Kidney glomerular epithelial cell (primary cell): ENCODE measurements around the gene TALDO1.
A peak's percentile ranks its signal among the peaks of the same experiment; 100 is the strongest.

Experiments
- DNase-seq: peaks from one replicate; lab custom pipeline; 2025; lab: John Stamatoyannopoulos, UW

Gene TALDO1

DNA sequence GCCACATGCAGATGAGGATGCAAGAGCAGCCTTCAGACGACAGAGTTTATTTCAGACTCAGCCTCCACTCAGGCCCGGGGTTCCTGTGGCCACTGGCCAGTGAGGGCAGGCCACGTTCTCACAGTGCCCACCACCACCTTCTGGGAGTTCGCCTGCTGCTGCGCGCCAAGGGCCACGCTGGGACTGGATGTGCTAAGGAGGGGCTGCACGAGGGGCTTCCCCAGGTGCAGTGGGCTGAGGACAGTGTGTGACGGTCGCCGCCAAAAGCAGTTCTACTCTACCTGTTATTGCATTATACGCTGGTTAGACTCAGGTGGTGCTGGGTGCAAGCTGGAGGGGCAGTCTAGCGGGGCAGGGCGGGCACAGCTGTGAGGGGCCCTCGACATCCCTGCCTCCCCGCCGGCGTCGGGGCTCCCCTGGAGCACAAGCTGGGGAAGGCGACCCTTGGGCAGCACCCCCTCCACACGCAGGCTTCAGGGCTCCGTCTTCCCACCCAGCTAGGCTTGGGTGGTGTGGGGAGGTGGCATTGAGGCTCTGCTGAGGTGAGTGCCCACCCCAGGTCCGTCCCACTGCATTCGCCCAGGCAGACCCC, 39.9 kb downstream of the TALDO1 start:
- DNase-seq: no peak

GRCh38 chr11:788009-788640, 40.9 kb downstream of the TALDO1 start:
- DNase-seq: no peak

- DNase-seq: no peak
Measured at GRCh38 chr11:788953-789940, 42.0 kb downstream of the TALDO1 start.

GRCh38 chr11:789943-790342, 42.7 kb downstream of the TALDO1 start, which contains the start of gene CEND1:
Gene CEND1 (minus strand): TSS chr11:790090. CDS start chr11:788576, 1,514 bp downstream.
- no peak for DNase-seq

DNA sequence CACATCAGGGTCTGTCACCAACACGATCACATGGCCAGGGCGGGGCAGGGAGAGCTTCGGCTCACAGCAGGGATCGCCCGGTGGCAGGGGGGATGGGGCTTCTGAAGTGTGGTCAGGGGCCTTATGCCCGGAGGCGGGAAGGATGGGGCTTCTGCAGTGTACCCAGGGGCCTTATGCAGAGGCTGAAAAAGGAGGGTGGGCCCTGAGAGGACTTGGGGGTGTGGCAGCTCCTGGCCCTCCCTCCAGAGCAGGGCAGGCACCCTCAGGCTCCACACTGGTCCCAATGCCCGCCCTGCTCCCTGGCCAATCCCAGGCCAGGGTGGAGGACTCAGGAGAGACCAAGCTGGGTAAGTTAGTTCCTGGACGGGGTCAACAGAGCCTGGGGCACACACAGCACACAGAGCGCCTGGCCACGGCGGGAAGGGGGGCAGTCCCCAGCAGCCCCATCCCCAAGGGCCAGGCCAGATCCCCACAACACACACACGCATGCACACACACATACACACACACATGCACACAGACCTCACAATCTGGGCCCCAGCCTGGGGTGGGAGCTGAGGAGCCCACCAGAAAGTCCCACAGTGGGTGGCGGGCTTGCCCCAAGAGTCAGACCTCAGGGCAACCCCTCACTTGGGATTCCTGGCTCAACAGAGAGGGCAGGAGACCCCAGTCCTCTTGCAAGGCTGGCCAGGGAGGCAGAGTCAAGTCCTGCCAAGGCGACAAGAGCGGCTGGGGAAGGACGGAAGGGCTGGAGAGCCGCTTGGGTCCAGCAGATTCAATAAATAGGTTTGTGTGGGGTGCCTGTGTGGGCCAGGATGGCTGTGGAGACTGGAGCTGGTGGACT, 43.7 kb downstream of the TALDO1 start:
- DNase-seq: no peak

- DNase-seq: no peak
Measured at GRCh38 chr11:791658-792534, 44.6 kb downstream of the TALDO1 start.

GRCh38 chr11:792535-792821, 45.2 kb downstream of the TALDO1 start:
- DNase-seq: no peak

- DNase-seq: no peak
Measured at GRCh38 chr11:792873-793272, 45.6 kb downstream of the TALDO1 start.

DNA sequence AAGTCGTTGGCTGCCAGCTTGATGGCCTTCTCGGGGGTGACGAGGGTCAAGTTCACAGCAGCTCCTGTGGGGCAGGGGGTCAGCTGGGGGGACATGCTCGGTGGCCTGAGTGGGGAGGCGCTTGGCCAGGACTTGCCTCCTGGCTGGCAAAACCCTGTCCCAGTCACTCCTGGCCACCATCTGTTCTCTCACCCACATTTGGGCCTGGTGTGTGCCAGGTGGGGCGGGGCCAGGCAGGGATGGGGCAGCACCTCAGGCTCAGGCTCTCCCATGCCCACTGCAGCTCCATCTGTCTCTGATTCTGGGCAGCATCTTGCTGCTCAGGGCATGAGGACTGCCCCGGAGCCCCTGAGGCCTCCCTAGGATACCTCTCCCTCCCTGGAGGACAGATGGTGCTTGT, 46.3 kb downstream of the TALDO1 start:
- no peak for DNase-seq

DNA sequence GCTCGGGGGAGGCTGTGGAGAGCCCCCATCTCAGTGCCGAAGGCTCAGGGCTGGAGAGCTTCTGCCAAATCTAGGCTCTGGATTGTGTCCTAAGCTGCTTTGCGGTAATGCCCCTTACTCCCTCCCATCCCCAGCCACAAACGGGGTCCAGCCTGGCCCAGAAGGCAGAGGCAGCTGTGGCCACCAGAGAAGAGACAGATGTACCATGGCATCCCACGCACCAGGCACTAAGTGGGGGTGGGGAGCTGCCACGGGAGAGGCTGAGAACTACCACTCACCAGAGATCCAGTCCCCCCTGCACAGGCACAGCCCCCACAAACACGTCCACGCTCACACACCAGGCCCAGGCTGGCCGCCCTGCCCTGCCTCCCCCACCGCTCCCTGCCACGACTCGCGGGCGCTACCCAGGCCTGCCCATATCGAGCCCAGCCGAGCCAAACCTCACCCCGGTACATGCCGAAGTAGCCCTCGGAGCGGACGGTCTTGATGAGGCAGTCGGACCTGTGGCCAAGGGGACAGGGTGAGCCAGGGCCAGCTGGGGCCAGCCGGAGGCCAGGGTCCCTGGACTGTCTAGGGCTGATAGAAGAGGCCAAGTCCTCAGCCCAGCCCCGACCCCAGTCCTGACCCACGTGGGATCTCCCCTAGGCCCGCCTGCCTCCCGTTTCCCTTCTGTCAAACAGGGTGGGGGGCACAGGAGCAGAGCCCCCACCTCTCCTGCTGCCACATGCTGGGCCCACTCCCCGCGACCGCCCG, 46.9 kb downstream of the TALDO1 start:
- DNase-seq: no peak

DNA sequence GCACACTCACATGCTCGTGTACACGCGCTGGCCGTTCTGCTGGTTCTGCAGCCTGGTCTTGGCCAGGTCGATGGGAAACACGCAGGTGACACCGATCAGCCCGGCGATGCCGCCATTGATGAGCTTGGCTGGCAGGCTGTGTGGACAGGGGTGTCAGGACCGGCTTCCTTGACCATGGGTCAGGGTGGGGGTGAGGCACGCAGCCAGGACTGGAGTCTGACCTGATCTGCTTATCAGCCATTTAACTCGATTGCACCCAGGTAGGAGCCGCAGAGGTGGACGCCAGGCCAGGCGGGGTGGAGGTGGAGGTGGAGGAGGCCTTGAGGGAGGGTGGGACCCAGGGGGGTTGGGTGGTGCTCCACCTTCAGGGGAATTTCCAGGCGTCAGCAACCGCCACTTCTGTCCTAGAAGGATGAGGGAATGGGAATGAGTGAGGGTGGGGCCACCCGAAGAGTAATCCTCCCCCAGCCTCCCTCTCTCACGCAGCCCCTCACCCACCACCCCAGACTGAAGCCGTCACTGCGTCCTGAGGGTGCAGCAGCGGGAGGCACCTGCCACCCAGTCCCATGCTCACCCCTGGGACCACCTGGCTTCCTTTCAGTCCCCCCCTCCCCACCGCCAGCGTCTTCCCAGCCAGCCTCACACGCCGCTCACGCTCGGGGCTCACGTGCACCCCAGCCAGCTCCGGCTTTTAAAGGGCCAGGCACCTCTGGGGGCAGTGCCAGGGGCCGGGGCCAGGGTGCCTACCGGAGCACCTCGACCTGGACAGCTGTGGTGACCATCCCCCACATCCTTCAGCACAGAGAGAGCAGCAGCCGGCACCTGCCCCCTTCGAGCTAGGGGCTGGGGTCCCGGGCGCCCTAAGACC, 47.7 kb downstream of the TALDO1 start:
- no peak for DNase-seq

DNA sequence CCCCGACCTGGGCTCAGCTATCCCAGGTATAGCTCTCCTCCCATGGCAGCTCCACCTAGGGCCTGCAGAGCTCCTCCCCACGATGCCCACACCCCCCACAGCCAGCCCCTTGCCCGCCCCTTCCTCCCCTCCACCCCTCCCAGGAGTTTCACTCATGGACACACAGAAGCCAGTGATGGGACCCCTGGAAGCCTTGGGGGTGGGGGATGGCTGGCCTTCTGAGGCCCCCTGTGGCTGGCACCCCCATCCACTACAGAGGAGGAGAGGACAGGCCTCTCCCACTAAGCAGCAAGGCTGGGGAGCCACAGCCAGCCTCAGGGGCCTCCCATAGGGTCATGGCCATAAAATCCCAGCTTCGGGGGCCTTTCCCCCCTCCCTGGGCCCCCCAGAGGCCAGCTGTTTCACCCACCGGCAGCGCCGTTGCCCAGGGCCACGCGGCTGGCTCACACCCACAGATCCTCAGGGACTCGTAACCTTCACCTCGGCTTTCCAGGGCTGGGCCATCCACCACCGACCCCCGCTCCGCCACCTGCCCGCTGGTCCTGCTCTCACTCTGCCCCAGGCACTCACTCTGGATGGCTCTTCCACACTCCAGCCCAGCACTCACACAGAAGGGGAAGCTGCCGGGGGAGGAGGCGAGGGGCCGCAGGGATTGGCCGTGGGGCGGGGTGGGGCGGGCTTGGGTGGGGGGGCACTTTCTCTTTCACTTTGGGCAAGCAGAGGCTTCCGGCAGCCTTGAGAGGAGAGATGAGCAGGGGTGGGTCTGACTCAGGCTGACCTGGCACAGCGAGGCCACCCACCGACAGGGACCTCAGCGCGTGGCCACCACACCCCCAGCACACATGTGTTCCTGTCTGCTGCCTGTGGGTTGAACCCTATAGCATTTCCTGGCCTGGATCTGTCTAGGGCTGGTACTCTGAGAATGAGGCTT, 48.6 kb downstream of the TALDO1 start:
- DNase-seq: peak; percentile 76

DNA sequence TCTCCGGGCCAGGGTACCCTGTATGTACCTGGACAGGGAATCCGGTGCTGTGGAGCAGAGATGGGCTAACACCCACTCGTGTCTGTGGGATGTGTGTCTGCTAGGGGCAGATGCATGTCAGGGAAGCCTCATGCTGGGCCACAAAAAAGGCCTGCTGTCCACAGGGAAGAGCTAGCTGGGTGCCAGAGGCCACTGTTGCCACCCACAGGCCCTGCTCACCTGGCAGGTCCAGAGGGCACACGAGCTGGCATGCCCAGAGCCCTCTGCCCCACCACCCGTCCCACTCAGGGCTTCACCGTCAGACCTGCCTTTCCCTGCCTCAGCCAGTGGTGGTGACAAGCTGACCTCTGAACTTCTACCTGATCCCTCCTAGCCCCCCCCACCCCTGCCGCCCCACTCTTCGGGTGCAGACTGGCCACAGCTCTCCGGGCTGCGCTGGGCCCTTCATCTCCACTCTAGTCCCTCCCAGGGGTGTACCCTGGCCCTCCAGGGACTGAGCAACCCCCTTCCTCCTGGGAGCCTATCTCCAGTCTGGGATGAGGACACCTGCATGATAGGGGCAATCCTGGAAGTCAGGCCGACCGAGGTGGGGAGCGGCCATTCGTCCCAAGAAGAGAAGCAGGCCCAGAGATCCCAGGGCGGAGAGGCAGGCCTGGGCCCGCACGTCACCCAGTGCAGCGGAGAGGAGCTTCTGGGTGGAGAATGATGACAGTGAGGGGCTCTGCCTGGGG, 49.5 kb downstream of the TALDO1 start:
- no peak for DNase-seq

GRCh38 chr11:797296-798092, 50.2 kb downstream of the TALDO1 start:
- DNase-seq: peak; percentile 81

DNA sequence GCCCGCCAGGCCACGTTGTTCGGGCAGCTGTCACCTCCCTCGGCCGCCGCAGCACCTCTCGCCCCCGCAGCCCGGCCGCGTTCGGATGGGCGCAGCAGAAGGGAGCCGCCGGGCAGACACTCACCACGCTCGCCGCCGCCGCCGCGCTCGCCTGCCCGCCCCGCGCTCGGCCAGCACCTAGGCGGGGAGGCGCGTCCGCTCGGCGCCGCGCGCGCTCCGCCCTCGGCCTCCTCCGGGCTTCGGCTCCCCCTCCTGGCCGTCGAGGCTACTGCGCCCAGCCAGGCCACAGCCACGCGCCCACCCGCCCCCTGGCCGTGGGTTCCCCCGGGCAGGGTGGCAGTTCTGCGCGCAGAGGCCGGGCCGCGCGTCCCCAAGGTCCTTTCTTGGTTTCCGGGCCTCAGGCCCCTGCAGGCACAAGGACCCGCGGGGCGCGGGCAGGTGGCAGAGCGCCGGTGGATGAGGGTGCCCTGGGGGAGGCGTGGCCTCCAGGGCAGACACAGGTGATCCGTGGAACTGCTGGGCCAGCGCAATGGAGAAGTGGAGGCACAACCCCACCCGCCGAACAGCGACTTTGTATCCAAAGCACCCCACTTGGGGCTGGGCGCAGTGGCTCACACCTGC, 50.9 kb downstream of the TALDO1 start, which contains the start of gene SLC25A22:
Gene SLC25A22 (minus strand): TSS at position 189 of the 621 bp plus-strand sequence. CDS start 3,275 bp downstream, outside the sequence.
- peak; percentile 52 for DNase-seq
